ENCODE results near the gene ADISSP.

ADISSP gene

GRCh38 chr20:3784216-3784853 is 16.8 kb upstream of the ADISSP start:
- peak overlapping the region; percentile 80 for H3K27ac ChIP-seq
- TF ChIP-seq ZFX (IDR thresholded peaks at IDR 0.05; ENCODE audit: borderline replicate concordance): no peak
- TF ChIP-seq CTCF (IDR thresholded peaks at IDR 0.05): no peak

GRCh38 chr20:3783511-3784195 is 16.1 kb upstream of the ADISSP start:
- TF ChIP-seq ZFX (IDR thresholded peaks at IDR 0.05; ENCODE audit: borderline replicate concordance) (no peak), CTCF (IDR thresholded peaks at IDR 0.05) (no peak)

GRCh38 chr20:3783068-3783489 is 15.5 kb upstream of the ADISSP start:
- no peak for TF ChIP-seq ZFX (IDR thresholded peaks at IDR 0.05; ENCODE audit: borderline replicate concordance)
- peak overlapping the region; percentile 80 for H3K27ac ChIP-seq

More at GRCh38 chr20:3783511-3784195, 16.1 kb upstream of the ADISSP start:
- H3K27ac ChIP-seq: peak overlapping the region; percentile 80

GRCh38 chr20:3782597-3782996 is 15.0 kb upstream of the ADISSP start:
- TF ChIP-seq CTCF (IDR thresholded peaks at IDR 0.05) (no peak), ZFX (IDR thresholded peaks at IDR 0.05; ENCODE audit: borderline replicate concordance) (no peak)
- H3K27ac ChIP-seq: peak overlapping the region; percentile 80

- peak within 1 kb of the TSS; percentile 80 for H3K27ac ChIP-seq
- TF ChIP-seq ZFX (IDR thresholded peaks at IDR 0.05; ENCODE audit: borderline replicate concordance): no peak
- peak; percentile 84 for TF ChIP-seq CTCF (IDR thresholded peaks at IDR 0.05)
These were observed 13.8 kb upstream of the ADISSP start, which contains the start of gene SPEF1 for GRCh38 chr20:3781153-3781910. Gene SPEF1, minus strand, starts transcription at chr20:3781448. Its CDS starts 161 bp downstream, at chr20:3781287.

GRCh38 chr20:3778976-3779375 is 11.4 kb upstream of the ADISSP start:
- TF ChIP-seq CTCF (IDR thresholded peaks at IDR 0.05): no peak
- TF ChIP-seq ZFX (IDR thresholded peaks at IDR 0.05; ENCODE audit: borderline replicate concordance): no peak
- H3K27ac ChIP-seq: no peak overlapping the region

GRCh38 chr20:3777716-3778629 is 10.4 kb upstream of the ADISSP start:
- TF ChIP-seq ZFX (IDR thresholded peaks at IDR 0.05; ENCODE audit: borderline replicate concordance) (no peak), CTCF (IDR thresholded peaks at IDR 0.05) (no peak)
- peak overlapping the region; percentile 58 for H3K27ac ChIP-seq
